ENCODE data around the gene TNKS2. TPM values are rescaled to one million over a fixed set of nuclear protein-coding genes. Genes with fewer than 3 reads are reported as not detected.

TNKS2 gene
- total RNA-seq, 2 experiments from 2014 or later = 22.1 to 22.8 TPM

DNA sequence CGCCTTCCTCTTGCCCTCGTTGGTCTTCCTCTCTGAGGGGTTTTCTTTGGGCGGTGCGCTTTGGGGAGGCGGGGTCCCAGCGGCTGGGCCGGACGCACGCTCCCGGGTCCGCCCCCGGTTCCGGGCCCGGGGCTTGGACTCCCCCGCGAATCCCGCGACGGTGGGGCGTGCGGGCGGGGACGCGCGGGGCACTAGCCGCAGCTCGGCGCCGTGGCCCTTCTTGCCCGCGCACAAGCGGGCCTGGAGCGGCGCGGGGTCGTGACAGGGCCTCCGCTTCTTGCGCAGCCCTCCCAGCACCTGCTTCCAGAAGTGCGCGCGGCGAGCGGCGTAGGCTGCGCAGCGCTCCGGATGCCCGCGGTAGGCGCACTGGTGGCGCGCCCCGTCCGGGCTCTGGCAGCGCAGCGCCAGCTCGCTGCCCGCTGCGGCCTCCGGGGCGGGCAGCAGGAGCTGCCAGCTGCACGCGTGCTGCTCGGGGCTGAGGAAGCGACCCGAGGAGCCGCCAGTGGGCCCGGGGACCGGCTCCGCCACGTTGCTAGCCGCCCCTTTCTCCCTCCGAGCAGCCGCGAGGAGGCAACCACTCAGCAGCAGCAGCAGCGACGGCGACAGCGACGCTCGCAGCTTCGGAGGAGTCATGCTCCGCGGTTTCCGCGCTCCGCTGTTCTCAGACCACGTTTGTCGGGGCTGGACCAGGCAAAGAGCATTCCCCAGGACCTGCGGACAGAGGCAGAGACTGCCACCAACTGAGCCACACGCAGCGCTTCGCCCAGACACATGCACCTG lies 110.3 kb downstream of the TNKS2 start:
- peaks cover 3% of the 10 kb centered on the region for H3K27me3 Mint-ChIP-seq
- DNase-seq (peak; percentile 80), ATAC-seq (peak; percentile 88)
- H3K9me3 Mint-ChIP-seq = no peaks in the 10 kb centered on the region
- ChIA-PET POLR2A (interaction anchor here (0.6 to 2.4 kb wide), 12 partner anchors 10 to 666 kb away, joined by 3 to 23 read pairs (median 4); partner anchors contain the start of genes BTAF1 and TNKS2), CTCF (interaction anchor here (0.8 to 2.6 kb wide), 15 partner anchors 10 to 610 kb away, joined by 3 to 18 read pairs (median 4); partner anchors contain the start of gene BTAF1)
- intact Hi-C loops (cut with micrococcal nuclease) = loop anchor here (2.0 kb wide), 1 partner anchor 112 kb away; no protein-coding TSS in a partner anchor
- peak overlapping the region; percentile 91 for H3K4me3 Mint-ChIP-seq
- TF ChIP-seq, protein P1, sequence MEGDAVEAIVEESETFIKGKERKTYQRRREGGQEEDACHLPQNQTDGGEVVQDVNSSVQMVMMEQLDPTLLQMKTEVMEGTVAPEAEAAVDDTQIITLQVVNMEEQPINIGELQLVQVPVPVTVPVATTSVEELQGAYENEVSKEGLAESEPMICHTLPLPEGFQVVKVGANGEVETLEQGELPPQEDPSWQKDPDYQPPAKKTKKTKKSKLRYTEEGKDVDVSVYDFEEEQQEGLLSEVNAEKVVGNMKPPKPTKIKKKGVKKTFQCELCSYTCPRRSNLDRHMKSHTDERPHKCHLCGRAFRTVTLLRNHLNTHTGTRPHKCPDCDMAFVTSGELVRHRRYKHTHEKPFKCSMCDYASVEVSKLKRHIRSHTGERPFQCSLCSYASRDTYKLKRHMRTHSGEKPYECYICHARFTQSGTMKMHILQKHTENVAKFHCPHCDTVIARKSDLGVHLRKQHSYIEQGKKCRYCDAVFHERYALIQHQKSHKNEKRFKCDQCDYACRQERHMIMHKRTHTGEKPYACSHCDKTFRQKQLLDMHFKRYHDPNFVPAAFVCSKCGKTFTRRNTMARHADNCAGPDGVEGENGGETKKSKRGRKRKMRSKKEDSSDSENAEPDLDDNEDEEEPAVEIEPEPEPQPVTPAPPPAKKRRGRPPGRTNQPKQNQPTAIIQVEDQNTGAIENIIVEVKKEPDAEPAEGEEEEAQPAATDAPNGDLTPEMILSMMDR (IDR thresholded peaks at IDR 0.05) = peak; percentile 19
- peaks cover 10% of the 10 kb centered on the region for H3K36me3 Mint-ChIP-seq (ENCODE audit: low read depth)
- peaks cover 25% of the 10 kb centered on the region for H3K4me1 Mint-ChIP-seq (ENCODE audit: low read depth)
- peak overlapping the region; percentile 88 for H3K27ac Mint-ChIP-seq

DNA sequence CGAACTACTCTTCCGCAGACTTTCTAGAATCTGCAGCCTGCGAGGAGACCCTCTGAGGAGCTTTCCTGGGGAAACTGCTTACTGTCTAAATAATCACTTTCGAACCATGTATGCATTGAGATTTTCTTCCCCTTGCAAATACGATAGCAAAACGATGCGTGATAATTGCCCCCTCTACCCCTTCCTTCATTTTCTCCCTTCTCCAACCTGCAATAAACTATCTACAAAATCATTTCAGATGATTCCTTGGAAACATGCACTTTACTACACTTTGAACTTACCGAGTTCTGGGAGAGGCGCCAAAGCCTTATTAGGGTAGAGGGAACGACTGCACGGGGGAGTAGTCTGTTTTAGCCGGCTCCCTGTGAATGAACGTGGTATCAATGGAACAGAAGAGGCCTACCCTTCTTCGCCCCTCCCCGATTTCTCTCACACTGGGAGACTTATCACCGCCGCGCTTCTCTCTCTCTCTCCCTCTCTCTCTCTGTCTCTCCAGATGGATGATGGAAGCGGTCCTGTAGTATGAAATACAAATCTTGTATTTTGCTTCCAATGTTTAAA lies 111.0 kb downstream of the TNKS2 start, which contains the start of gene FGFBP3:
Gene FGFBP3, minus strand, starts transcription at position 370 of the 561 bp plus-strand sequence. CDS start 517 bp downstream, outside the sequence.
- ChIA-PET POLR2A (interaction anchor here (0.7 to 2.4 kb wide), 7 partner anchors 9 to 667 kb away, joined by 3 to 23 read pairs (median 5); partner anchors contain the start of gene BTAF1), CTCF (interaction anchor here (0.8 to 2.6 kb wide), 13 partner anchors 9 to 611 kb away, joined by 3 to 18 read pairs (median 5); partner anchors contain the start of gene BTAF1)
- Mint-ChIP-seq H3K4me3 (peak within 1 kb of the TSS; percentile 91), H3K36me3 (ENCODE audit: low read depth) (peaks cover 10% of the 10 kb centered on the region), H3K4me1 (ENCODE audit: low read depth) (peaks cover 25% of the 10 kb centered on the region), H3K27ac (peak within 1 kb of the TSS; percentile 88), H3K27me3 (peaks cover 9% of the 10 kb centered on the region), H3K9me3 (no peaks in the 10 kb centered on the region)
- DNase-seq (peak; percentile 64), ATAC-seq (peak; percentile 32)
- intact Hi-C loops (cut with micrococcal nuclease) = loop anchor here (2.0 kb wide), 1 partner anchor 112 kb away; no protein-coding TSS in a partner anchor
- TF ChIP-seq, protein P1 (IDR thresholded peaks at IDR 0.05) = no peak

DNA sequence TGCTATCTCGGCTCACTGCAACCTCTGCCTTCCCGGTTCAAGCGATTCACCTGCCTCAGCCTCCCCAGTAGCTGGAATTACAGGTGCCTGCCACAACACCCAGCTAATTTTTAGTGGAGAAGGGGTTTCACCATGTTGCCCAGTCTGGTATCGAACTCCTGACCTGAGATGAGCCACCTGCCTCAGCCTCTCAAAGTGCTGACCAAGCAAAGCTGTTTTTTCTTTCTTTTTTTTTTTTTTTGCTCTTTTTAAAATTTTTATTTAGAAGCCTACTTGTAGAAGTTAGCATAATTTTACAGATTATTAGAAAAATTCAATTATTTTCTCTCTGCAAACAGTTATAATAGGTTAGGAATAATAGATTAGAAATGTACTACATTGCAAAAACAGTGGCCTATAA lies 112.2 kb downstream of the TNKS2 start:
- DNase-seq = no peak
- Mint-ChIP-seq H3K4me1 (ENCODE audit: low read depth) (peaks cover 25% of the 10 kb centered on the region), H3K27me3 (peaks cover 9% of the 10 kb centered on the region), H3K36me3 (ENCODE audit: low read depth) (peaks cover 8% of the 10 kb centered on the region), H3K9me3 (no peaks in the 10 kb centered on the region), H3K4me3 (no peak overlapping the region), H3K27ac (no peak overlapping the region)
- intact Hi-C loops (cut with micrococcal nuclease) = loop anchor here (5.0 to 10.0 kb wide), 3 partner anchors 53 to 613 kb away; no protein-coding TSS in a partner anchor
- ChIA-PET POLR2A (no interaction called here), CTCF (interaction anchor here (0.8 to 6.1 kb wide), 3 partner anchors 54 to 520 kb away, joined by 3 to 62 read pairs (median 9); no protein-coding TSS in a partner anchor)
- TF ChIP-seq, protein P1 (IDR thresholded peaks at IDR 0.05) = no peak
- ATAC-seq = no peak

Other genes starting within 250 kb of the TNKS2 start
- under 1 TPM; 0.94 to 0.99 TPM for gene PPP1R3C, start 165.4 kb upstream of the TNKS2 start, total RNA-seq
- gene FGFBP3, start 111.1 kb downstream of the TNKS2 start, total RNA-seq = 1 to 10 TPM; 2.2 to 3.1 TPM
- 10 to 100 TPM; 73.4 to 75.3 TPM for gene BTAF1, start 125.3 kb downstream of the TNKS2 start, total RNA-seq